Endothelial cell (in vitro differentiated cells): ENCODE measurements around the gene CSE1L. TPM values are rescaled to one million over a fixed set of nuclear protein-coding genes. Genes with fewer than 3 reads are reported as not detected.
"Not testable (repeated sequence)": the region's sequence is repeated elsewhere in the genome, so short reads cannot be mapped to it uniquely, and the experiment has no call there.

Experiments
- DNase-seq: peaks from one replicate; pipeline ENCODE4 v3.0.0; 2021; ENCODE audit warnings: low spot score
- H3K27ac Mint-ChIP-seq: one replicate; pipeline ENCODE4 v1.8.0; 2021; ENCODE audit warnings: mixed read lengths, inconsistent platforms; ENCODE audit not compliant: unreplicated experiment
- H3K27me3 Mint-ChIP-seq: one replicate; pipeline ENCODE4 v1.8.0; 2021; ENCODE audit warnings: mild to moderate bottlenecking, moderate library complexity, mixed read lengths, inconsistent platforms; ENCODE audit not compliant: unreplicated experiment
- H3K36me3 Mint-ChIP-seq: one replicate; pipeline ENCODE4 v1.8.0; 2021; ENCODE audit warnings: mild to moderate bottlenecking, low read depth, mixed read lengths, inconsistent platforms; ENCODE audit not compliant: unreplicated experiment
- H3K4me1 Mint-ChIP-seq: one replicate; pipeline ENCODE4 v1.8.0; 2021; ENCODE audit warnings: mild to moderate bottlenecking, mixed read lengths, inconsistent platforms; ENCODE audit not compliant: unreplicated experiment
- H3K4me3 Mint-ChIP-seq: one replicate; pipeline ENCODE4 v1.8.0; 2021; ENCODE audit warnings: mild to moderate bottlenecking, mixed read lengths, inconsistent platforms; ENCODE audit not compliant: unreplicated experiment
- H3K9me3 Mint-ChIP-seq: one replicate; pipeline ENCODE4 v1.8.0; 2021; ENCODE audit warnings: mixed read lengths, inconsistent platforms; ENCODE audit not compliant: unreplicated experiment
- CTCF ChIP-seq: fragments of 200-600 bp; sonication (generic); IDR thresholded peaks from one replicate; pipeline ENCODE4 v1.5.0; 2021; ENCODE audit warnings: antibody characterized with exemption; ENCODE audit not compliant: unreplicated experiment
- total RNA-seq: library from RNA; stranded (reverse); fragmentation: NEBNext Ultra II Directional; extraction: Animal tissue kit (Norgen Biotek cat#: 25700); gene quantifications from one replicate; pipeline ENCODE4 v1.2.1, GENCODE V29; 2021; ENCODE audit not compliant: unreplicated experiment

The CSE1L gene
- total RNA-seq, 1 donor from 2014 or later, result 54.7 TPM

- no peaks in the 10 kb centered on the region for H3K4me1 Mint-ChIP-seq
- TF ChIP-seq CTCF, result no peak
- peaks cover 63% of the 10 kb centered on the region for H3K36me3 Mint-ChIP-seq
- H3K27me3 Mint-ChIP-seq, result no peaks in the 10 kb centered on the region
- H3K27ac Mint-ChIP-seq, result peak overlapping the region; percentile 53
- no peak for DNase-seq
- no peaks in the 10 kb centered on the region for H3K9me3 Mint-ChIP-seq
- H3K4me3 Mint-ChIP-seq, result no peak overlapping the region
These were observed 73.9 kb downstream of the CSE1L start for GRCh38 chr20:49119988-49120387.

GRCh38 chr20:49122920-49123319 is 76.8 kb downstream of the CSE1L start:
- Mint-ChIP-seq H3K36me3 (peaks cover 59% of the 10 kb centered on the region), H3K4me3 (no peak overlapping the region), H3K9me3 (no peaks in the 10 kb centered on the region), H3K4me1 (no peaks in the 10 kb centered on the region), H3K27me3 (no peaks in the 10 kb centered on the region), H3K27ac (no peak overlapping the region)
- no peak for DNase-seq
- TF ChIP-seq CTCF, result no peak

GRCh38 chr20:49123982-49124381 is 77.9 kb downstream of the CSE1L start:
- DNase-seq, result no peak
- Mint-ChIP-seq H3K27ac (no peak overlapping the region), H3K27me3 (no peaks in the 10 kb centered on the region), H3K4me1 (no peaks in the 10 kb centered on the region), H3K4me3 (peak overlapping the region; percentile 32), H3K9me3 (no peaks in the 10 kb centered on the region), H3K36me3 (peaks cover 49% of the 10 kb centered on the region)
- TF ChIP-seq CTCF, result no peak

GRCh38 chr20:49132995-49133478 is 86.9 kb downstream of the CSE1L start:
- Mint-ChIP-seq H3K27ac (no peak overlapping the region), H3K9me3 (no peaks in the 10 kb centered on the region), H3K4me3 (peak overlapping the region; percentile 47), H3K4me1 (peaks cover 5% of the 10 kb centered on the region), H3K27me3 (no peaks in the 10 kb centered on the region), H3K36me3 (peaks cover 28% of the 10 kb centered on the region)
- TF ChIP-seq CTCF, result peak; percentile 56
- peak; percentile 20 for DNase-seq

GRCh38 chr20:49133571-49133970 is 87.5 kb downstream of the CSE1L start:
- Mint-ChIP-seq H3K4me1 (peaks cover 5% of the 10 kb centered on the region), H3K4me3 (no peak overlapping the region), H3K27ac (no peak overlapping the region), H3K36me3 (peaks cover 28% of the 10 kb centered on the region), H3K27me3 (no peaks in the 10 kb centered on the region), H3K9me3 (no peaks in the 10 kb centered on the region)
- TF ChIP-seq CTCF, result no peak
- no peak for DNase-seq

- H3K27me3 Mint-ChIP-seq, H3K9me3 Mint-ChIP-seq, DNase-seq, H3K4me1 Mint-ChIP-seq, H3K27ac Mint-ChIP-seq, H3K4me3 Mint-ChIP-seq: not testable (repeated sequence)
- peaks cover 28% of the 10 kb centered on the region for H3K36me3 Mint-ChIP-seq
These were observed 88.7 kb downstream of the CSE1L start for GRCh38 chr20:49134797-49135196.
